NCI-H748 (cell line): ENCODE results near the gene RPL3.

Experiments
- DNase-seq: peaks from one replicate; lab custom pipeline; 2025; ENCODE audit not compliant: unreplicated experiment; lab: John Stamatoyannopoulos, UW

Gene RPL3

DNA sequence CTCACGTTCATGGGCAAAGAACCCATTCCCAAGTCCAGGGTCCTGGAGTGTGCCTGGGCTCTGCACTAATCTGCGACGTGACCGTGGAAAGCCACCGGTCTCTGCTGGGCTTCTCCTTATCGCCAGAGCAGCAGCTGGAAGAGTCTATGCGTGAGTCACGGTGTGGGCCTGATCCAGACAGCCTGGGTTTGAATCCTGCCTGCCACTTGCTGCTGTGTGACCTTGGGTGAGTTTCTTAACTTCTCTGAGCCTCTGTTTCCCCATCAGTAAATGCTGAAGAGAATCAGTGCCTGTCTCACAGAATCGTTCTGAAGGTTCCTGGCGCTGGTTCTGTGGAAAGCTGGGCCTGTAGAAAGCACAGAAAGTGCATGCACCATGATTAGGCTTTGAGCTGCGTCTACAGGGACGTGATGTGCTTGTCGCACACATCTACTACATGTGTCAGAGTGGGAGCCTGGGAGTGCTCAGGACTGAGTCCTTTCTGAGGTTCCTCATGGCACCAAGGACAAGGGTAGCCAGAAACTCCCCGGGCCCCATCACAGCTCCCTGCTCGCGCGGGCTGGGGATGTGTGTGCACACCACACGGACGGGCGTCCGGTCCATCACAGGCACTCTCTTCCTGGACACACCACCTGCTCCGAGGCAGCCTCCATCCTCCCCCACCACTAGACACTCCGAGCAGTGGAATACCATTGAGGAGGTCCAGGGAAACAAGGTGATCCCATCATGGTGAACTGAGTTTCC is 54.1 kb downstream of the RPL3 start:
- DNase-seq: no peak

DNA sequence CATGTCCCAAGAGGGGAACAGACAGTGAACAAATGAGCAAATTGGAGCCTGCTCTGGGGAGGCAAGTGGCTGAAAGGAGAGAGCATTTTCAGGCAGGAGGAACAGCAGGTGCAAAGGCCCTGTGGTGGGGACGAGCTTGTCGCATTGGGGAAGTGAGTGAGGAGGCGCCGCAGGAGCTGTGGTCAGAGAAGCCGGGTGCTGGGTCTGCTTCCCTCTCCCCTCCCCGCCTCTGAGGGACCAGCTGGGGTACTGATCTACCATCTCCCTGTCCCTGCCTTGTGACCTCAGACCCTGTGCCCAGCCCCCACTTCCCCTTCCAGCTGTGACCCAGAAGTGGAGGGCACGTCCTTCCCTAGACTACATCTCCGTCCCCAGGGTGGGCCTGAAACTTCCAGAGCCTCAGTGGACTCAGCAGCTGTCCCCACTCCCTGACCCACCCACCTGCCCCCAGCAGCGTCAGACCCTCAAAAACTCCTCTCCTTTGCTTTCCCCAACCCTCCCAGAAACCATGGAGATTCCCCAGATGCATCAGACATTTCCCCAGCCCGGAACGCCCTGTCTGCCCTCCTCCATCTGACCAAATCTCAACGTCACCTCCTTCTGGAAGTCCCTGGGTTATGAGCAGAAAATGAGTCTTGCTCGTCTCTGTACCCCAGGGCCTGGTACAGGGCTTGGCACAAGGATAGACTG is 54.9 kb downstream of the RPL3 start:
- DNase-seq: no peak

DNA sequence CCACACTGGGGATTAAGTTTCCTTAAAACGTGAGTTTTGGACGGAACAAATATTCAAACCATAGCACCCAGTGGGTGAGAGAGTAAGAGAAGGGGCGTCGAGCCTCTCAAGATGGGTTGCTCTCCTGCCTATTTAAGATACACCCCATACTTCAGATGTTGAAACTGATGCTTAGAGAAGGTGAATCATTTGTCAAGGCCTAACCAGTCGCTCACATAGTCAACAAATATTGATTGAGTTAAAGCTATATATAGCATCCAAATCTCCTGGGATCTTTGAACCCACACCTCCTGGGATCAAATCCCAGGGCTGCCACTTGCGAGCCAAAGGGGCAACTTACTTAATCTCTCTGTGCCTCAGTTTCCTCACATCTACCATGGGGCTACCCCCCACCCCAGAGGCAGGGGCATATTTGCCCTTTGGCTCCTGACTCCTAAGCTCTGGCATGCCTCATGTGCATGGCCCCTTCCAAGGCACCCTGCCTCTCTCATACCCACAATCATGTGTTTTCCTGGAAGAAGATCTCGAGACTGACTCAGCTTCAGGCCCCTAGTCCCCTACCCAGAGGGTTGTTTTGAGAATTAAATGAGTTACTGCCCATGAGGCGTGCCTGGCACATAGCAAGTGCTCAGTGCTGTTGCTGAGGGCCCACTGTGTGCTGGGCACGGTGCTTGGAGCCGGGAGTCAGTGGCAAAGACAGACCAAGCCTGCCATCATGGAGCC is 55.6 kb downstream of the RPL3 start:
- no peak for DNase-seq
